LNCaP clone FGC (cell line): ENCODE results near the gene BUB1B.

Source experiments
- DNase-seq: peaks from one replicate; pipeline ENCODE4 v3.0.0-alpha.2; 2011; ENCODE audit warnings: low read depth
- H3K4me3 ChIP-seq: 2 replicates; pipeline ENCODE4 v1.5.1; 2011; ENCODE audit warnings: mild to moderate bottlenecking, low read depth, low read length, control low read depth
- TF ChIP-seq, protein P1 (sequence below): IDR thresholded peaks from 2 replicates; pipeline ENCODE4 v1.5.1; 2012; ENCODE audit warnings: mild to moderate bottlenecking; ENCODE audit not compliant: control insufficient read depth, insufficient read depth; ENCODE audit errors: extremely low read depth

Gene BUB1B

GRCh38 chr15:40243126-40243810 lies 82.4 kb downstream of the BUB1B start:
- DNase-seq, result no peak
- H3K4me3 ChIP-seq, result no peak overlapping the region
- TF ChIP-seq, protein P1, sequence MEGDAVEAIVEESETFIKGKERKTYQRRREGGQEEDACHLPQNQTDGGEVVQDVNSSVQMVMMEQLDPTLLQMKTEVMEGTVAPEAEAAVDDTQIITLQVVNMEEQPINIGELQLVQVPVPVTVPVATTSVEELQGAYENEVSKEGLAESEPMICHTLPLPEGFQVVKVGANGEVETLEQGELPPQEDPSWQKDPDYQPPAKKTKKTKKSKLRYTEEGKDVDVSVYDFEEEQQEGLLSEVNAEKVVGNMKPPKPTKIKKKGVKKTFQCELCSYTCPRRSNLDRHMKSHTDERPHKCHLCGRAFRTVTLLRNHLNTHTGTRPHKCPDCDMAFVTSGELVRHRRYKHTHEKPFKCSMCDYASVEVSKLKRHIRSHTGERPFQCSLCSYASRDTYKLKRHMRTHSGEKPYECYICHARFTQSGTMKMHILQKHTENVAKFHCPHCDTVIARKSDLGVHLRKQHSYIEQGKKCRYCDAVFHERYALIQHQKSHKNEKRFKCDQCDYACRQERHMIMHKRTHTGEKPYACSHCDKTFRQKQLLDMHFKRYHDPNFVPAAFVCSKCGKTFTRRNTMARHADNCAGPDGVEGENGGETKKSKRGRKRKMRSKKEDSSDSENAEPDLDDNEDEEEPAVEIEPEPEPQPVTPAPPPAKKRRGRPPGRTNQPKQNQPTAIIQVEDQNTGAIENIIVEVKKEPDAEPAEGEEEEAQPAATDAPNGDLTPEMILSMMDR, result no peak

GRCh38 chr15:40244961-40245523 lies 84.2 kb downstream of the BUB1B start:
- no peak overlapping the region for H3K4me3 ChIP-seq
- TF ChIP-seq, protein P1, result no peak
- peak; percentile 70 for DNase-seq

GRCh38 chr15:40245666-40246450 lies 85.0 kb downstream of the BUB1B start:
- no peak overlapping the region for H3K4me3 ChIP-seq
- TF ChIP-seq, protein P1, result no peak
- no peak for DNase-seq

- TF ChIP-seq, protein P1, result no peak
- DNase-seq, result no peak
- H3K4me3 ChIP-seq, result no peak overlapping the region
Observed at GRCh38 chr15:40246496-40247280, 85.8 kb downstream of the BUB1B start.

GRCh38 chr15:40247406-40247971 lies 86.6 kb downstream of the BUB1B start:
- DNase-seq, result no peak
- TF ChIP-seq, protein P1, result no peak
- no peak overlapping the region for H3K4me3 ChIP-seq

GRCh38 chr15:40248006-40248783 lies 87.3 kb downstream of the BUB1B start:
- no peak overlapping the region for H3K4me3 ChIP-seq
- DNase-seq, result no peak
- TF ChIP-seq, protein P1, result no peak
